ENCODE data around the gene ZNF516. TPM values are rescaled to one million over a fixed set of nuclear protein-coding genes. Genes with fewer than 3 reads are reported as not detected.

ZNF516 gene
- total RNA-seq, 1 donor from 2014 or later: 12.3 TPM

GRCh38 chr18:76448256-76449110 is 46.6 kb downstream of the ZNF516 start:
- DNase-seq (ENCODE audit: missing footprints) (no peak), ATAC-seq (no peak)
- intact Hi-C loops (cut with DNase I): no loop called here

GRCh38 chr18:76447258-76447890 is 47.7 kb downstream of the ZNF516 start:
- DNase-seq (ENCODE audit: missing footprints) (no peak), ATAC-seq (no peak)
- intact Hi-C loops (cut with DNase I): no loop called here

GRCh38 chr18:76446321-76447257 is 48.5 kb downstream of the ZNF516 start:
- no peak for DNase-seq (ENCODE audit: missing footprints)
- ATAC-seq: no peak
- intact Hi-C loops (cut with DNase I): no loop called here

GRCh38 chr18:76445741-76446232 is 49.3 kb downstream of the ZNF516 start:
- DNase-seq (ENCODE audit: missing footprints) (peak; percentile 72), ATAC-seq (peak; percentile 19)
- intact Hi-C loops (cut with DNase I): no loop called here

GRCh38 chr18:76445275-76445674 is 49.8 kb downstream of the ZNF516 start:
- ATAC-seq (no peak), DNase-seq (ENCODE audit: missing footprints) (no peak)
- intact Hi-C loops (cut with DNase I): no loop called here

GRCh38 chr18:76444446-76445105 is 50.5 kb downstream of the ZNF516 start:
- DNase-seq (ENCODE audit: missing footprints): no peak
- ATAC-seq: no peak
- intact Hi-C loops (cut with DNase I): no loop called here

GRCh38 chr18:76443519-76444445 is 51.3 kb downstream of the ZNF516 start:
- DNase-seq (ENCODE audit: missing footprints): no peak
- ATAC-seq: no peak
- intact Hi-C loops (cut with DNase I): no loop called here

- intact Hi-C loops (cut with DNase I): no loop called here
- no peak for DNase-seq (ENCODE audit: missing footprints)
- no peak for ATAC-seq
Observed at GRCh38 chr18:76442413-76443171, 52.5 kb downstream of the ZNF516 start.

- no peak for ATAC-seq
- no peak for DNase-seq (ENCODE audit: missing footprints)
- intact Hi-C loops (cut with DNase I): no loop called here
Observed at GRCh38 chr18:76441668-76442412, 53.2 kb downstream of the ZNF516 start.

- DNase-seq (ENCODE audit: missing footprints): no peak
- ATAC-seq: no peak
- intact Hi-C loops (cut with DNase I): no loop called here
Observed at GRCh38 chr18:76441002-76441667, 53.9 kb downstream of the ZNF516 start.

- ATAC-seq: no peak
- intact Hi-C loops (cut with DNase I): no loop called here
- DNase-seq (ENCODE audit: missing footprints): no peak
Observed at GRCh38 chr18:76437910-76438309, 57.1 kb downstream of the ZNF516 start.

- ATAC-seq (peak; percentile 84), DNase-seq (ENCODE audit: missing footprints) (no peak)
- intact Hi-C loops (cut with DNase I): no loop called here
Observed at GRCh38 chr18:76437011-76437410, 58.0 kb downstream of the ZNF516 start.

GRCh38 chr18:76436342-76436741 is 58.7 kb downstream of the ZNF516 start:
- DNase-seq (ENCODE audit: missing footprints) (no peak), ATAC-seq (no peak)
- intact Hi-C loops (cut with DNase I): no loop called here

- intact Hi-C loops (cut with DNase I): no loop called here
Observed at GRCh38 chr18:76435316-76435989, 59.6 kb downstream of the ZNF516 start.

GRCh38 chr18:76434452-76434851 is 60.6 kb downstream of the ZNF516 start:
- intact Hi-C loops (cut with DNase I): no loop called here
- no peak for DNase-seq (ENCODE audit: missing footprints)
- ATAC-seq: no peak

More at GRCh38 chr18:76435316-76435989, 59.6 kb downstream of the ZNF516 start:
- ATAC-seq: no peak
- no peak for DNase-seq (ENCODE audit: missing footprints)
